Parathyroid adenoma (tissue), 2 donors: ENCODE measurements around the gene PIGR.

ENCODE experiments used
- H2AFZ ChIP-seq: fragments of 300-600 bp; sonication (generic); one replicate; pipeline ENCODE4 v1.7.0; 2017; ENCODE audit warnings: antibody characterized with exemption, mild to moderate bottlenecking
- H3K27ac ChIP-seq: fragments of 300-600 bp; sonication (generic); one replicate; pipeline ENCODE4 v1.7.0; 2017
- H3K27me3 ChIP-seq: fragments of 300-600 bp; sonication (generic); one replicate; pipeline ENCODE4 v1.7.0; 2017; ENCODE audit warnings: low read length; ENCODE audit not compliant: control insufficient read depth, insufficient read depth
- H3K36me3 ChIP-seq: fragments of 300-600 bp; sonication (generic); one replicate; pipeline ENCODE4 v1.7.0; 2017; ENCODE audit warnings: low read length; ENCODE audit not compliant: control insufficient read depth, insufficient read depth
- H3K4me1 ChIP-seq: fragments of 300-600 bp; sonication (generic); one replicate; pipeline ENCODE4 v1.7.0; 2017; ENCODE audit warnings: control low read depth
- H3K4me2 ChIP-seq: fragments of 300-600 bp; sonication (generic); one replicate; pipeline ENCODE4 v1.7.0; 2017; ENCODE audit warnings: low read length
- H3K4me3 ChIP-seq: fragments of 300-600 bp; sonication (generic); one replicate; pipeline ENCODE4 v1.7.0; 2017; ENCODE audit warnings: low read depth, low read length
- H3K79me2 ChIP-seq: fragments of 300-600 bp; sonication (generic); one replicate; pipeline ENCODE4 v1.7.0; 2017; ENCODE audit warnings: control low read depth
- H3K9ac ChIP-seq: fragments of 300-600 bp; sonication (generic); one replicate; pipeline ENCODE4 v1.7.0; 2017; ENCODE audit warnings: mild to moderate bottlenecking
- H3K9me3 ChIP-seq: fragments of 300-600 bp; sonication (generic); one replicate; pipeline ENCODE4 v1.7.0; 2017; ENCODE audit warnings: low read length; ENCODE audit not compliant: control insufficient read depth
- CTCF ChIP-seq: fragments of 300-600 bp; sonication (generic); IDR thresholded peaks from one replicate; pipeline ENCODE4 v1.7.0; 2017; ENCODE audit warnings: antibody characterized with exemption, mild to moderate bottlenecking
- donor health status: primary hyperparathyroidism.

PIGR gene

DNA sequence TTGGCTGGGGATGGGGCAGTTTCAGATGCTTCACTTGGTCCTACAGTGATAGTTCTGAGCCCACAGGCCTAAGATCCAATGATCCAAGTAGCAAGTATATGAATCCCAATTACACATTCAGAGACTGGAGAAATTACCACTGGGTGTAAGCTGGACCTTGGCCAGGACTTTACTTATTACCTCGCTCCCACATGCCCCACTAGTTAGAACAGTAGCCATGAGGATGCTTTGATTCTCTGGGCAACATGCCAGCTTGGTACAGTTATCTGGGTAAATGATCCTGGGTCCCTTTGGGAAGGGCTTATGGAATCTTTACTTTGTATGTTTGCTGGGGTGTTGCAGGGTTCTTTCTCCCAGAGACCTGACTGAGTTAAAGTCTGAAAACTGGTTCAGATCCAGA is 29.0 kb upstream of the PIGR start:
- H3K27me3 ChIP-seq = no peaks in the 10 kb centered on the region
- H3K79me2 ChIP-seq = no peaks in the 10 kb centered on the region
- H3K9me3 ChIP-seq = no peaks in the 10 kb centered on the region
- no peaks in the 10 kb centered on the region for H3K36me3 ChIP-seq
- no peaks in the 10 kb centered on the region for H3K4me1 ChIP-seq
- H3K4me3 ChIP-seq = no peak overlapping the region
- no peak overlapping the region for H2AFZ ChIP-seq
- TF ChIP-seq CTCF = no peak
- no peak overlapping the region for H3K9ac ChIP-seq
- H3K27ac ChIP-seq = no peak overlapping the region
- no peak overlapping the region for H3K4me2 ChIP-seq

GRCh38 chr1:206974140-206974539 is 27.9 kb upstream of the PIGR start:
- Histone ChIP-seq H3K36me3 (no peaks in the 10 kb centered on the region), H3K4me3 (no peak overlapping the region), H3K9ac (no peak overlapping the region), H3K27me3 (no peaks in the 10 kb centered on the region), H3K9me3 (no peaks in the 10 kb centered on the region), H2AFZ (no peak overlapping the region), H3K27ac (no peak overlapping the region), H3K79me2 (no peaks in the 10 kb centered on the region), H3K4me1 (no peaks in the 10 kb centered on the region), H3K4me2 (no peak overlapping the region)
- no peak for TF ChIP-seq CTCF

- Histone ChIP-seq H3K27me3 (no peaks in the 10 kb centered on the region), H3K9me3 (no peaks in the 10 kb centered on the region), H3K4me3 (no peak overlapping the region), H3K27ac (no peak overlapping the region), H3K36me3 (no peaks in the 10 kb centered on the region), H3K4me2 (no peak overlapping the region), H3K9ac (no peak overlapping the region), H3K79me2 (no peaks in the 10 kb centered on the region), H3K4me1 (no peaks in the 10 kb centered on the region), H2AFZ (no peak overlapping the region)
- TF ChIP-seq CTCF = no peak
Measured at GRCh38 chr1:206972728-206973127, 26.5 kb upstream of the PIGR start.

DNA sequence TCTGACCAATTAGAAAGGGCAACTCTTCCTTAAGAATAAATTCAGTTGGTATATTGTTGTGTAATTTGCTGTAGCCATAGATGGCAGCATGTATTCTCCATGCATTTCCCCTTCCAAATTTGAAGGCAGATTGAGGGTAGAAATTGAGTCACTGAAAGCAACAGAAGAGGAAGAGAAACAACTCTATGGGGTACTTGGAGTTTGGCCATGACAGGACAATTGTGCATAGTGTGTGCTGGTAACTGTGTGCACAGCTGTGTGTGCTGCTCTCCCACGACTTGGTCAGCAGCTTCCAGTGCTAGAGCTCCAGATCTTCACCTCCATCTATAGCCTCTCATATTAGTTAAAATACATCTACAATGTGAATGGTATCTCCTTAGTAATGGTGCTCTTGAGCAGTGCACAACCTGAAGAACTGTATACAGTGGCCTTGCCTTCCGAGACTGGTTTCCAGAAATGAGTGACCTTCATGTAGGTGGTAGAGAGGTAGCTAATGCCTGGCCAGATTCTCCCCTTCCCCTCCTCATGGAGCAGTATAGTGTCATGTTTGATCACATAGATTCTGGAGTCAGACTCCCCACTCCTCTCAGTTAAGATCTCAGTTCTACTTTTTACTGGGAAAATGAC is 24.9 kb upstream of the PIGR start:
- H3K4me2 ChIP-seq = no peak overlapping the region

More for the DNA sequence above, 24.9 kb upstream of the PIGR start:
- Histone ChIP-seq H3K36me3 (no peaks in the 10 kb centered on the region), H3K4me1 (no peaks in the 10 kb centered on the region), H3K9ac (no peak overlapping the region), H3K79me2 (no peaks in the 10 kb centered on the region), H3K4me3 (no peak overlapping the region), H2AFZ (no peak overlapping the region), H3K9me3 (no peaks in the 10 kb centered on the region), H3K27ac (no peak overlapping the region), H3K27me3 (no peaks in the 10 kb centered on the region)
- TF ChIP-seq CTCF = no peak
